VCaP (cell line): ENCODE results near the gene BRINP3.

Experiments used
- H3K27ac ChIP-seq: fragments of 450-650 bp; 2 replicates; pipeline ENCODE4 v1.5.1; 2017
- CTCF ChIP-seq: fragments of 450-650 bp; conservative IDR thresholded peaks from 2 replicates; pipeline ENCODE4 v1.5.1; 2017; ENCODE audit warnings: mild to moderate bottlenecking, moderate library complexity

Gene BRINP3

GRCh38 chr1:190474650-190475211, 2.9 kb downstream of the BRINP3 start:
- H3K27ac ChIP-seq, result no peak overlapping the region
- no peak for TF ChIP-seq CTCF

DNA sequence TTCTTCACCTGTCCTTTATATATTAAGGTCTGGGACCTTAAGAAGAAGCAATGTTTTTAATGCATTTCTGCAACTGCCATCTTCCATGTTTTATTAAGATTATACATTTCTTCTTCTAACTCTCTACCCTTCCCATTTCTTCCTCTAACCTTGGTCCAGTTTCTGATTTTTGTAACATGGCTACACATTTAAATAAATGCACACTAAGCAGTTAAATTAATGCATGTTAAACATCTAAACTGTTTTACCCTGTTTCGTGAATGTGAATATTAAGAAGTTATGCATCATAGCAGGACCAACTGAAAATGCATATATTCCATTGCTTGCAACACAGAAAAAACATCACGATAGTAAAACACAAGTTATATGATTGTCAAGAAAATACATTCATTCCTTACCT, 3.7 kb downstream of the BRINP3 start:
- no peak overlapping the region for H3K27ac ChIP-seq
- no peak for TF ChIP-seq CTCF

- TF ChIP-seq CTCF, result no peak
- no peak overlapping the region for H3K27ac ChIP-seq
Observed at GRCh38 chr1:190472494-190472893, 5.2 kb downstream of the BRINP3 start.

DNA sequence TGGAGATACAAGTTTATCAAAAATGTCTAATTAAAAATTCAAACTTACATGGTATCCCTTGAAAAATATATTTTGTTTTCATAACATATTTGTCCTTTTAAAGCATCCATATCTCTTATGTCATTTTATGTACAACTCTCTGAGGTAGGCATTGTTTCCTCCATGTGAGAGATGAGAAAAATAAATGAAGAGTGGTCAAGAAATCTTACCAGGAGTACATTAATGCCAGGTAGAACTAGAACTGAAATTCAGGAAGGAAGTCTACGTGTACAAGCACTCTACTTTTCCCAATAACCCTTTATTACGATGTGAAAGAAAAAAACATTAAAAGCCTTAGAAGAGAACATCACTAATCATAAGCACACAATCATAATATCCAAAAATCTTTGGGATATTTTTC, 5.6 kb downstream of the BRINP3 start:
- no peak for TF ChIP-seq CTCF
- H3K27ac ChIP-seq, result no peak overlapping the region

GRCh38 chr1:190464690-190465089, 13.0 kb downstream of the BRINP3 start:
- no peak for TF ChIP-seq CTCF
- H3K27ac ChIP-seq, result no peak overlapping the region

DNA sequence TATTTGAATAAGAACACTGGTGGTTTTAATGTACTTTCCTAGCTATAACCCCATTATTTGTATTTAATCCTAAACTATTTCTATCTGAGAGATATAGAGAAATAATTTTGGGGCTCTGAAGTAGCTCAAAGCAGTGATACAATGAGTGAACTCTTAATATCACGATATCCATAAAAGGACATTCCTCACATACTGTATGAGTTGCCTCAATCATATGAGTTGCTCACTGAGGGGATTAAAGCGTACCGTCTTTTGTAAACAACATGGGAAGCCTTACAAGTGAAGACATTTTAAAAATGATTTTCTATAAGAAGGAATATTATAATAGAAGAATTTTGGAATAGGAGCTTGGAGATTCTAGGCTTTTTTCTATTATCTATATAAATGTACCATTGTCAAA, 21.5 kb downstream of the BRINP3 start:
- no peak overlapping the region for H3K27ac ChIP-seq
- TF ChIP-seq CTCF, result no peak

DNA sequence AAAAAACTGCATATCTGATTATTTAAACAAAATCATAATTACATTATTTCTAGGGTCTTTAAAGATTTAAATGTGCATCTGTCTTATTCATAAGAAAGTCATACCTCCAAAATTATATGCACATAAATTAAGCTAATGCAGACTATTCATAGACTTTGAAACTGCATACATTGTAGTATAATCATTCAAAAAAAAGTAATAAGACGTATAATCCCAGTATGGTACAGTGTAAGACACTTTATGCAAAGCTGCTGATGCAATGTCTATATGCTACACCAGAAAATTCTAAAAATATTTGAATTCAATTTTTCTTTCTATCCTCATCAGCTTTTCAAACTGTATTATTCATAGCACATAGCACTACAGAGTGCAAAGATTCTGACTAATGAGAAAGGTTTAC, 22.0 kb downstream of the BRINP3 start:
- TF ChIP-seq CTCF, result no peak
- no peak overlapping the region for H3K27ac ChIP-seq

- peak; percentile 63 for TF ChIP-seq CTCF
- H3K27ac ChIP-seq, result peak overlapping the region; percentile 82
Observed at GRCh38 chr1:190453550-190453949, 24.1 kb downstream of the BRINP3 start.
